Astrocyte of the hippocampus (primary cell): Measurements from ENCODE around the gene STXBP4.
A peak's percentile ranks its signal among the peaks of the same experiment; 100 is the strongest.
"Not testable (repeated sequence)": the region's sequence is repeated elsewhere in the genome, so short reads cannot be mapped to it uniquely, and the experiment has no call there.

Experiments
- DNase-seq: peaks from one replicate; pipeline ENCODE4 v3.0.0; 2011; ENCODE audit warnings: low read depth, low spot score

STXBP4 gene

GRCh38 chr17:55040611-55041010 lies 72.0 kb downstream of the STXBP4 start:
- DNase-seq = no peak

- peak; percentile 4 for DNase-seq
These were observed 85.3 kb downstream of the STXBP4 start for GRCh38 chr17:55053855-55054254.

- no peak for DNase-seq
These were observed 85.9 kb downstream of the STXBP4 start for GRCh38 chr17:55054429-55054828.

- DNase-seq = peak; percentile 77
These were observed 88.0 kb downstream of the STXBP4 start for GRCh38 chr17:55056526-55056925.

- no peak for DNase-seq
These were observed 88.6 kb downstream of the STXBP4 start for GRCh38 chr17:55057184-55057583.

GRCh38 chr17:55059724-55060123 lies 91.2 kb downstream of the STXBP4 start:
- DNase-seq = no peak

- DNase-seq = peak; percentile 69
These were observed 94.4 kb downstream of the STXBP4 start for GRCh38 chr17:55062921-55063320.

- no peak for DNase-seq
These were observed 95.6 kb downstream of the STXBP4 start for GRCh38 chr17:55063885-55064874.

- peak; percentile 9 for DNase-seq
These were observed 99.3 kb downstream of the STXBP4 start for GRCh38 chr17:55067697-55068439.

GRCh38 chr17:55068862-55069811 lies 100.6 kb downstream of the STXBP4 start:
- no peak for DNase-seq

- no peak for DNase-seq
These were observed 101.5 kb downstream of the STXBP4 start for GRCh38 chr17:55069983-55070529.

- DNase-seq = no peak
These were observed 104.3 kb downstream of the STXBP4 start for GRCh38 chr17:55072898-55073297.

- not testable (repeated sequence) for DNase-seq
These were observed 104.9 kb downstream of the STXBP4 start for GRCh38 chr17:55073467-55073866.

- no peak for DNase-seq
These were observed 113.0 kb downstream of the STXBP4 start for GRCh38 chr17:55081559-55081958.

- peak; percentile 83 for DNase-seq
These were observed 118.1 kb downstream of the STXBP4 start for GRCh38 chr17:55086635-55087058.

GRCh38 chr17:55089256-55089655 lies 120.7 kb downstream of the STXBP4 start:
- no peak for DNase-seq

GRCh38 chr17:55090079-55090492 lies 121.5 kb downstream of the STXBP4 start:
- DNase-seq = peak; percentile 57

GRCh38 chr17:55093353-55093752 lies 124.8 kb downstream of the STXBP4 start:
- DNase-seq = peak; percentile 8

- no peak for DNase-seq
These were observed 130.2 kb downstream of the STXBP4 start for GRCh38 chr17:55098765-55099164.

- DNase-seq = no peak
These were observed 142.0 kb downstream of the STXBP4 start for GRCh38 chr17:55110521-55110920.

- no peak for DNase-seq
These were observed 145.7 kb downstream of the STXBP4 start for GRCh38 chr17:55114283-55114682.
